H1 (cell line): ENCODE data around the gene PRKCH. TPM values are rescaled to one million over a fixed set of nuclear protein-coding genes. Genes with fewer than 3 reads are reported as not detected.
A peak's percentile ranks its signal among the peaks of the same experiment; 100 is the strongest.

Experiments
- CTCF ChIA-PET: fragments of 300-600 bp; sonication (Branson Sonifier 250); formaldehyde crosslinking; loops from one replicate; lab custom pipeline; 2021; ENCODE audit not compliant: partially characterized antibody; lab: Charles Lee
- POLR2A ChIA-PET: fragments of 300-600 bp; sonication (Branson Sonifier 250); formaldehyde crosslinking; loops from one replicate; lab custom pipeline; 2021; ENCODE audit warnings: inconsistent platforms; ENCODE audit not compliant: partially characterized antibody; lab: Charles Lee
- DNase-seq, 2 experiments: peaks; one replicate each; pipeline versions ENCODE4 v3.0.0 to v3.0.0-alpha.2; 2010 to 2022; ENCODE audit warnings: low spot score in 2 of 2, low read depth in 1 of 2, mixed read lengths in 1 of 2
- FAIRE-seq: peaks from 2 replicates; lab custom pipeline; 2011; peaks lifted over from hg19 to GRCh38; lab: Jason Lieb, UNC
- H2AFZ ChIP-seq: 2 replicates; pipeline ENCODE4 v1.8.1; 2012; ENCODE audit warnings: low read length, inconsistent platforms
- H2AK5ac ChIP-seq: 2 replicates; pipeline ENCODE4 v1.6.1; 2013; ENCODE audit warnings: low read depth, low read length
- H2BK120ac ChIP-seq: replicated peaks from 2 replicates; pipeline ENCODE3; 2013; ENCODE audit warnings: low read depth, low read length, inconsistent platforms
- H2BK12ac ChIP-seq: 2 replicates; pipeline ENCODE4 v1.6.1; 2013; ENCODE audit warnings: low read depth, low read length
- H2BK15ac ChIP-seq: 2 replicates; pipeline ENCODE4 v1.6.1; 2013; ENCODE audit warnings: low read length
- H2BK20ac ChIP-seq: 2 replicates; pipeline ENCODE4 v1.6.1; 2013; ENCODE audit warnings: low read length
- H2BK5ac ChIP-seq: 2 replicates; pipeline ENCODE4 v1.6.1; 2013; ENCODE audit warnings: low read depth, low read length
- H3K14ac ChIP-seq: 2 replicates; pipeline ENCODE4 v1.6.1; 2013; ENCODE audit warnings: inconsistent platforms; ENCODE audit not compliant: insufficient read length
- H3K18ac ChIP-seq: 2 replicates; pipeline ENCODE4 v1.6.1; 2013; ENCODE audit warnings: low read length; ENCODE audit errors: extremely low read depth
- H3K23ac ChIP-seq: 2 replicates; pipeline ENCODE4 v1.6.1; 2013; ENCODE audit warnings: inconsistent platforms; ENCODE audit not compliant: insufficient read length
- H3K23me2 ChIP-seq: 2 replicates; pipeline ENCODE4 v1.6.1; 2013; ENCODE audit warnings: low read depth, low read length
- H3K27ac ChIP-seq: 2 replicates; pipeline ENCODE4 v1.6.1; 2011; ENCODE audit warnings: low read depth, low read length, inconsistent platforms
- H3K27me3 ChIP-seq, 4 experiments: replicated peaks in 1 of 4; 1 replicate in 1 of 4; 2 replicates in 3 of 4; pipeline versions ENCODE4 v1.6.1 to v1.8.1; 2011 to 2013; ENCODE audit warnings: low read length in 3 of 4, mild to moderate bottlenecking in 3 of 4, inconsistent platforms in 2 of 4, mixed read lengths in 2 of 4, moderate library complexity in 1 of 4; ENCODE audit not compliant: control insufficient read depth in 3 of 4, insufficient read depth in 3 of 4; ENCODE audit errors: extremely low read depth in 1 of 4
- H3K36me3 ChIP-seq, 4 experiments: 2 replicates each; pipeline versions ENCODE4 v1.6.1 to v1.8.1; 2011 to 2013; ENCODE audit warnings: mild to moderate bottlenecking in 4 of 4, low read length in 3 of 4, moderate library complexity in 2 of 4, control low read depth in 1 of 4, inconsistent platforms in 1 of 4; ENCODE audit not compliant: insufficient read depth in 4 of 4, control insufficient read depth in 2 of 4
- H3K4ac ChIP-seq: replicated peaks from 2 replicates; pipeline ENCODE3; 2013; ENCODE audit warnings: low read length, low read depth, mixed read lengths, inconsistent platforms; ENCODE audit not compliant: insufficient read length
- H3K4me1 ChIP-seq, 4 experiments: replicated peaks in 1 of 4; 1 replicate in 1 of 4; 2 replicates in 3 of 4; pipeline versions ENCODE4 v1.6.1 to v1.8.1; 2011 to 2013; ENCODE audit warnings: low read length in 3 of 4, inconsistent platforms in 2 of 4, mixed read lengths in 1 of 4; ENCODE audit not compliant: insufficient read depth in 4 of 4, control insufficient read depth in 3 of 4
- H3K4me2 ChIP-seq, 2 experiments: 2 replicates each; pipeline versions ENCODE4 v1.6.1 to v1.8.1; 2011 to 2013; ENCODE audit warnings: low read depth in 2 of 2, low read length in 2 of 2, control low read depth in 1 of 2, inconsistent platforms in 1 of 2, mild to moderate bottlenecking in 1 of 2; ENCODE audit not compliant: insufficient read depth in 1 of 2
- H3K4me3 ChIP-seq, 4 experiments: fragments of 200-600, 300-600 bp in 1 of 4; sonication (generic), shearing (Covaris generic), sonication (Bioruptor Twin) in 1 of 4; 2 replicates each; pipeline versions ENCODE4 v1.5.1 to v1.8.1; 2011 to 2016; ENCODE audit warnings: low read length in 4 of 4, low read depth in 3 of 4, control low read depth in 2 of 4, inconsistent platforms in 2 of 4, mild to moderate bottlenecking in 2 of 4, mixed read lengths in 1 of 4, moderate library complexity in 1 of 4; ENCODE audit not compliant: insufficient read depth in 2 of 4; ENCODE audit errors: extremely low read depth in 1 of 4
- H3K56ac ChIP-seq: replicated peaks from 2 replicates; pipeline ENCODE3; 2013; ENCODE audit warnings: low read depth, mild to moderate bottlenecking, mixed read lengths, low read length, inconsistent platforms; ENCODE audit not compliant: insufficient read length
- H3K79me1 ChIP-seq: 2 replicates; pipeline ENCODE4 v1.6.1; 2013; ENCODE audit warnings: low read depth, low read length, control low read depth
- H3K79me2 ChIP-seq, 2 experiments: 2 replicates each; pipeline versions ENCODE4 v1.6.1 to v1.8.1; 2012 to 2013; ENCODE audit warnings: low read length in 2 of 2, mild to moderate bottlenecking in 2 of 2, inconsistent platforms in 1 of 2; ENCODE audit not compliant: insufficient read depth in 2 of 2, control insufficient read depth in 1 of 2
- H3K9ac ChIP-seq, 4 experiments: replicated peaks in 1 of 4; 1 replicate in 1 of 4; 2 replicates in 3 of 4; pipeline versions ENCODE4 v1.6.1 to v1.8.1; 2011 to 2013; ENCODE audit warnings: low read depth in 3 of 4, low read length in 3 of 4, control low read depth in 2 of 4, mild to moderate bottlenecking in 2 of 4, moderate library complexity in 2 of 4, inconsistent platforms in 1 of 4; ENCODE audit errors: extremely low read depth in 1 of 4
- H3K9me3 ChIP-seq, 2 experiments: 2 replicates each; pipeline versions ENCODE4 v1.6.1 to v1.8.1; 2012 to 2013; ENCODE audit warnings: mild to moderate bottlenecking in 2 of 2, moderate library complexity in 2 of 2, control low read depth in 1 of 2, inconsistent platforms in 1 of 2, low read depth in 1 of 2, low read length in 1 of 2, mixed read lengths in 1 of 2; ENCODE audit not compliant: insufficient read depth in 2 of 2
- H4K20me1 ChIP-seq, 2 experiments: replicated peaks in 1 of 2; 2 replicates each; pipeline versions ENCODE3 to v1.8.1; 2011 to 2013; ENCODE audit warnings: inconsistent platforms in 2 of 2, low read length in 2 of 2, mild to moderate bottlenecking in 1 of 2; ENCODE audit not compliant: insufficient read depth in 2 of 2, control insufficient read depth in 1 of 2
- H4K5ac ChIP-seq: 2 replicates; pipeline ENCODE4 v1.6.1; 2013; ENCODE audit warnings: low read length, low read depth, mixed read lengths, inconsistent platforms; ENCODE audit not compliant: insufficient read length
- H4K8ac ChIP-seq: 2 replicates; pipeline ENCODE4 v1.8.0; 2013; ENCODE audit warnings: mild to moderate bottlenecking, moderate library complexity, low read length, inconsistent platforms; ENCODE audit not compliant: insufficient read depth; ENCODE audit errors: extremely low read depth
- H4K91ac ChIP-seq: replicated peaks from 2 replicates; pipeline ENCODE3; 2013; ENCODE audit warnings: low read length, mixed read lengths, inconsistent platforms; ENCODE audit not compliant: insufficient read length
- ASH2L ChIP-seq: fragments of 200-600, 300-600 bp; sonication (generic); IDR thresholded peaks from one replicate; pipeline ENCODE4 v1.7.1; 2017; ENCODE audit warnings: low read length
- BCL11A ChIP-seq, 2 experiments: IDR thresholded peaks; one replicate each; pipeline ENCODE4 v1.6.1; 2011; ENCODE audit warnings: low read depth in 2 of 2, low read length in 2 of 2, mild to moderate bottlenecking in 2 of 2
- CEBPB ChIP-seq: IDR thresholded peaks from 2 replicates; pipeline ENCODE4 v1.6.1; 2012; ENCODE audit warnings: low read depth, low read length
- CHD1 ChIP-seq: IDR thresholded peaks from 2 replicates; pipeline ENCODE4 v1.6.1; 2012; ENCODE audit warnings: low read depth, low read length, improper control_type of control experiment
- CREB1 ChIP-seq: IDR thresholded peaks from 2 replicates; pipeline ENCODE4 v1.6.1; 2012; ENCODE audit warnings: inconsistent platforms
- FOSL1 ChIP-seq: IDR thresholded peaks from 2 replicates; pipeline ENCODE4 v1.6.1; 2011; ENCODE audit warnings: mild to moderate bottlenecking, low read depth, low read length, moderate library complexity; ENCODE audit not compliant: insufficient read depth
- GABPA ChIP-seq: IDR thresholded peaks from 2 replicates; pipeline ENCODE4 v1.6.1; 2011; ENCODE audit warnings: mild to moderate bottlenecking, low read length, moderate library complexity, borderline replicate concordance; ENCODE audit not compliant: insufficient read depth
- HDAC6 ChIP-seq: IDR thresholded peaks from one replicate; pipeline ENCODE4 v1.7.1; 2012; ENCODE audit warnings: low read depth, mild to moderate bottlenecking, inconsistent platforms, low read length, moderate library complexity
- RNF2 ChIP-seq: fragments of 200-900, 300-1000 bp; sonication (generic); IDR thresholded peaks from 2 replicates; pipeline ENCODE4 v1.7.1; 2016; ENCODE audit warnings: borderline replicate concordance, low read depth, mild to moderate bottlenecking, antibody characterized with exemption, low read length; ENCODE audit not compliant: poor library complexity, severe bottlenecking; ENCODE audit errors: missing control alignments
- RXRA ChIP-seq: IDR thresholded peaks from 2 replicates; pipeline ENCODE4 v1.6.1; 2011; ENCODE audit warnings: low read depth, mild to moderate bottlenecking, low read length, moderate library complexity; ENCODE audit not compliant: insufficient read depth
- SP1 ChIP-seq: IDR thresholded peaks from 2 replicates; pipeline ENCODE4 v1.6.1; 2011; ENCODE audit warnings: low read depth, low read length
- SRF ChIP-seq: IDR thresholded peaks from 2 replicates; pipeline ENCODE4 v1.6.1; 2011; ENCODE audit warnings: mild to moderate bottlenecking, low read depth, low read length, moderate library complexity
- ZNF274 ChIP-seq: IDR thresholded peaks from 2 replicates; pipeline ENCODE4 v1.7.0; 2012; ENCODE audit warnings: low read length, borderline replicate concordance; ENCODE audit errors: extremely low read depth
- WGBS, 2 experiments: shearing (Covaris generic) in 1 of 2; methylation state at CpG; one replicate each; pipeline versions ENCODE4 v1.1.6 to v1.1.7; 2013 to 2015; ENCODE audit warnings: low lambda C conversion rate in 2 of 2, mixed read lengths in 2 of 2, inconsistent platforms in 1 of 2, low coverage in 1 of 2, missing lambda C conversion rate in 1 of 2; ENCODE audit not compliant: insufficient replicate concordance in 2 of 2, insufficient coverage in 1 of 2, insufficient read length in 1 of 2; ENCODE audit errors: extremely low coverage in 1 of 2, missing lambda C conversion rate in 1 of 2; 5-methylcytosine and 5-hydroxymethylcytosine counted together
- polyA plus RNA-seq, 7 experiments: library from polyadenylated mRNA; depleted of rRNA in 3 of 7; stranded (reverse) in 5 of 7; unstranded in 2 of 7; fragments of >200 nt in 5 of 7; fragments of 200-250 nt in 2 of 7; gene quantifications; 1 replicate in 5 of 7; 2 replicates in 1 of 7; 4 replicates in 1 of 7; pipeline versions ENCODE4 v1.2.1 to v1.2.3, GENCODE V29; 2011 to 2013; ENCODE audit warnings: missing spikeins in 2 of 7, mixed read lengths in 2 of 7
- total RNA-seq: library from RNA; stranded (reverse); fragmentation: NEBNext Ultra II Directional; extraction: Animal tissue kit (Norgen Biotek cat#: 25700); gene quantifications from 2 replicates; pipeline ENCODE4 v1.2.1, GENCODE V29; 2021

PRKCH gene
- total and polyA plus RNA-seq, 2 of the 8 experiments (the other 6 are each of a cell fraction or from before 2014, with no cell fraction given), result 6.4 to 7.0 TPM

DNA sequence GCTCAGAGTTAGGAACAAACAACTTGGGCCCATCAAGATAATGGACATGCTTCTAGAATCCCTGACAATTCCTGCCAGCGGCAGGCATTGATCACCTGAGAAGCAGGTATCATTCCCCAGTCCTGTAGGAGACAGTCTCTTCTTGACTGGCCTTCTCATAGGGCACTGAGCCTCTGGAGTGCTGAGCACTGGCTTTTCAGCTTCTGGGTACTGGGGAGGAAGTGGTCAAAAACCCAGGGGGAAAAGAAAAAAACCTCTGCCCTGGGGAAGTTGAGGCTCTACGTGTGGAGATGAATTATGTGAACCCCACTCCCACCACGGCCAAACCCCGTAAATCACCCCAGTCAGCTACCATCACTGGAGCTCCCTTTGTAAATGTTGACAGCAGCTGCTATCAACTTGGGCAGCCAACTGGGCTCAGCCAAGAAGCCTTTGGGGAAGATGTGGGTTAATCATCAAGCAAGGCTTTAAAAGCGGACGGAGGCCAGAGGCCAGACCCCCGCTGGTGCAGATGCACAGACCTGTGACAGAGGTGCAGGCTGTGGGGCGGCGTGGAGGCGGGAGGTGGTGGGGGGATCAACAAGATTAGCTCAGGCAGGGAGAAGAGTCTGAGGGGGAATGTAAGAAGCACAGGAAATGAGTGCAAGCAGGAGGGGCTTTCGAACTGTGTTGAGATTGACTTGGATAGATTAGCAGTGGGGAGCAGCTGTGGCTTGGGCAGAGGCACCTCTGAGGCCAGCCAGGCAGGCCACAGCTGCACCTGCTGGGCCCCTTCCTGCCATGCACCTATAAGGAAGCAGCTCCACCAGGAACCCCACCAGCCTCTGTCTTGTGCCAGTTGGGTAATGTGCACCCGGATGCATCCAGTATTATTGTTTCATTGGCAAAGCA is 268.6 kb downstream of the PRKCH start:
- no peaks in the 10 kb centered on the region for H4K20me1 ChIP-seq
- no peak overlapping the region for H2AK5ac ChIP-seq
- no peaks in the 10 kb centered on the region for H3K4me1 ChIP-seq
- peak overlapping the region; percentile 19 for H4K8ac ChIP-seq
- H2BK12ac ChIP-seq, result no peak overlapping the region
- H3K18ac ChIP-seq, result no peak overlapping the region
- H3K79me1 ChIP-seq, result no peaks in the 10 kb centered on the region
- H3K4me3 ChIP-seq, result no peak overlapping the region
- H3K79me2 ChIP-seq, result no peaks in the 10 kb centered on the region
- FAIRE-seq (no peak), DNase-seq (no peak)
- H3K36me3 ChIP-seq, result no peaks in the 10 kb centered on the region
- H3K23ac ChIP-seq, result no peak overlapping the region
- H3K14ac ChIP-seq, result no peak overlapping the region
- H2BK20ac ChIP-seq, result no peak overlapping the region
- no peaks in the 10 kb centered on the region for H3K9me3 ChIP-seq
- H3K23me2 ChIP-seq, result no peaks in the 10 kb centered on the region
- no peak overlapping the region for H4K5ac ChIP-seq
- no peak overlapping the region for H2BK5ac ChIP-seq
- H3K56ac ChIP-seq, result no peak overlapping the region
- H3K4ac ChIP-seq, result no peak overlapping the region
- H2AFZ ChIP-seq, result no peak overlapping the region
- WGBS, 2 experiments, result 90% methylated on average over 11 of the region's 12 CpGs; no CpG with 5 or more reads in 1 of the 2 experiments
- H2BK15ac ChIP-seq, result no peak overlapping the region
- H2BK120ac ChIP-seq, result no peak overlapping the region
- H3K27me3 ChIP-seq, result no peaks in the 10 kb centered on the region
- no peak overlapping the region for H4K91ac ChIP-seq
- no peak overlapping the region for H3K4me2 ChIP-seq
- H3K27ac ChIP-seq, result no peak overlapping the region
- H3K9ac ChIP-seq, result no peak overlapping the region
- ChIA-PET CTCF (interaction anchor here (0.7 to 1.3 kb wide), 6 partner anchors 13 to 114 kb away, joined by 3 to 4 read pairs (median 3); no protein-coding TSS in a partner anchor), POLR2A (interaction anchor here (2.0 kb wide), 1 partner anchor 19 kb away, joined by 5 read pairs; no protein-coding TSS in a partner anchor)
- TF ChIP-seq RNF2, result no peak
- TF ChIP-seq CREB1, result no peak
- no peak for TF ChIP-seq BCL11A (IDR thresholded peaks at IDR 0.05; ENCODE audit: low read depth in 2 of 2, low read length in 2 of 2)
- TF ChIP-seq RXRA, result no peak
- no peak for TF ChIP-seq SRF
- no peak for TF ChIP-seq CHD1
- TF ChIP-seq ZNF274, result no peak
- TF ChIP-seq HDAC6, result no peak
- no peak for TF ChIP-seq ASH2L
- TF ChIP-seq CEBPB, result no peak
- no peak for TF ChIP-seq SP1
- no peak for TF ChIP-seq GABPA
- TF ChIP-seq FOSL1, result no peak
